Fibroblast of peridontal ligament (primary cell): ENCODE data around the gene KIRREL3.
"Not testable (repeated sequence)": the region's sequence is repeated elsewhere in the genome, so short reads cannot be mapped to it uniquely, and the experiment has no call there.

Experiments
- DNase-seq: peaks from one replicate; pipeline ENCODE4 v3.0.0-alpha.2; 2010; ENCODE audit errors: extremely low read depth

Gene KIRREL3

GRCh38 chr11:126383339-126384335 lies 616.9 kb downstream of the KIRREL3 start:
- no peak for DNase-seq

- DNase-seq, result not testable (repeated sequence)
Measured at GRCh38 chr11:126382641-126383040, 617.9 kb downstream of the KIRREL3 start.

- not testable (repeated sequence) for DNase-seq
Measured at GRCh38 chr11:126381960-126382359, 618.6 kb downstream of the KIRREL3 start.

- no peak for DNase-seq
Measured at GRCh38 chr11:126380909-126381308, 619.7 kb downstream of the KIRREL3 start.

GRCh38 chr11:126378763-126379162 lies 621.8 kb downstream of the KIRREL3 start:
- DNase-seq, result no peak

- DNase-seq, result no peak
Measured at GRCh38 chr11:126375726-126376125, 624.8 kb downstream of the KIRREL3 start.

- not testable (repeated sequence) for DNase-seq
Measured at GRCh38 chr11:126374562-126375300, 625.8 kb downstream of the KIRREL3 start.

- DNase-seq, result not testable (repeated sequence)
Measured at GRCh38 chr11:126373389-126374066, 627.0 kb downstream of the KIRREL3 start.
